HG03025 (cell line): ENCODE measurements around the gene LRFN3.
A peak's percentile ranks its signal among the peaks of the same experiment; 100 is the strongest.
"Not testable (repeated sequence)": the region's sequence is repeated elsewhere in the genome, so short reads cannot be mapped to it uniquely, and the experiment has no call there.

Experiments
- ATAC-seq: cut with Tn5 transposase; IDR thresholded peaks from one replicate; pipeline ENCODE4 v1.9.1; 2021; ENCODE audit warnings: mild to moderate bottlenecking, moderate library complexity; ENCODE audit not compliant: unreplicated experiment, low FRiP score

The LRFN3 gene

DNA sequence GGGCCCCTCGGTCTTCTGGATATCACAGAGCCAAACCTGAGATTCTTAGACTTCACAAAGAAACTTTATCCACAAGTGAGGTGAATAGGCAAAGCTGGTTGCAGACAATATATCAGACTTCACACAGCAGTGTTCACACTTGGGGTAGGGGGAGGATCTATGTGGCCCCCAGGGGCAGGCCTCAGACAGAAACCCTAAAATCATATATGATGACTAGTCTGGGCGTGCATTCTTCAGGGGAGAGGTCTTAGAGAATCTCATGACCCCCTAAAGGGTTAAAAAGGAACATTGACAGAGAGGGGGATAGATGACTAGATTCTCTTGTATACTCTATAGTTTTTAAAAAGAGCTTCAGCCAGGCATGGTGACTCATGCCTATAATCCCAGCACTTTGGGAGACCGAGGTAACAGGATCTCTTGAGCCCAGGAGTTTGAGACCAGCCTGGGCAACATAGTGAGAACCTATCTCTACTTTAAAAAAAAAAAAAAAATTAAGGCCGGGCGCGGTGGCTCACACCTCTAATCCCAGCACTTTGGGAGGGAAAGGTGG, 30.9 kb upstream of the LRFN3 start:
- no peak for ATAC-seq

DNA sequence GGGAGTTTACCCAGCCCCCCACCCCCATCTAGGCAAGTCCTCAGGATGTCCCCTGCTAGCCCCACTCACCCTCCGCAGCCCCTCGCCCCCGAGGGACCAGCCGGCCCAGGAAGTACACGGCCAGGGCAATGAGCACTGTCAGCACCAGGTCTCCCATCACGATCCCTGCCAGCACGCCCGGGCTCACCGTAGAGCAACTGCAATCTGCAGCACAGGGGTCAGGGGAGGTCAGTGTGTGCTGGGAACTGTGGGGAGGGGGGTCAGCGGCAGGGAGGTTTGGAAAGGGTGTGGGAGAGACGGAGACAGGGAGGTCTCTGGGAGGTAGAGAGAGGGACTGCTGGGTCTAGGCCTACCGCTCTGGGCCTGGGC, 28.8 kb upstream of the LRFN3 start:
- ATAC-seq, result no peak

DNA sequence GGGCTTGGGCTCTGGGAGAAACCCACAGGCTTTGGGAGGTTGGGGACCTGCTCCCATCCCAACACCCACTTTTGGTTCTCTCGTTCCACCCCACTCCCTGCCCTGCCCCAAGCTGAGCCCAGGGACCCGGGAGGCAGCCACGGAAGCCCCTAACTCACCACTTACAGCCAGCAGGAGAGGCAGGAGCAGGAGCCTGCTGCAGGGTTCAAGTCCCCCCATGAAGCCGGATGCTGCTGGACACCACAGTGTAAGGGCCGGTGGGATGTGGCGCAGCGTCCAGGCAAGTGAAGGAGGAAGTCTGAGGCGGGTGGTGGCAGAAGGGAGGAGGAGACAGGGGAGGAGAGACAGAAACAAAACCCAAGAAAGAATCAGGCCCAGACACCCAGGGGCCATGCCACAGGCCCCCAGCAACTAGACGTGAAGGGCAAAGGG, 28.1 kb upstream of the LRFN3 start, which contains the start of gene TYROBP:
Gene TYROBP, minus strand, starts transcription at position 286 of the 432 bp plus-strand sequence. Its CDS starts 67 bp downstream, at position 219.
- ATAC-seq, result no peak

DNA sequence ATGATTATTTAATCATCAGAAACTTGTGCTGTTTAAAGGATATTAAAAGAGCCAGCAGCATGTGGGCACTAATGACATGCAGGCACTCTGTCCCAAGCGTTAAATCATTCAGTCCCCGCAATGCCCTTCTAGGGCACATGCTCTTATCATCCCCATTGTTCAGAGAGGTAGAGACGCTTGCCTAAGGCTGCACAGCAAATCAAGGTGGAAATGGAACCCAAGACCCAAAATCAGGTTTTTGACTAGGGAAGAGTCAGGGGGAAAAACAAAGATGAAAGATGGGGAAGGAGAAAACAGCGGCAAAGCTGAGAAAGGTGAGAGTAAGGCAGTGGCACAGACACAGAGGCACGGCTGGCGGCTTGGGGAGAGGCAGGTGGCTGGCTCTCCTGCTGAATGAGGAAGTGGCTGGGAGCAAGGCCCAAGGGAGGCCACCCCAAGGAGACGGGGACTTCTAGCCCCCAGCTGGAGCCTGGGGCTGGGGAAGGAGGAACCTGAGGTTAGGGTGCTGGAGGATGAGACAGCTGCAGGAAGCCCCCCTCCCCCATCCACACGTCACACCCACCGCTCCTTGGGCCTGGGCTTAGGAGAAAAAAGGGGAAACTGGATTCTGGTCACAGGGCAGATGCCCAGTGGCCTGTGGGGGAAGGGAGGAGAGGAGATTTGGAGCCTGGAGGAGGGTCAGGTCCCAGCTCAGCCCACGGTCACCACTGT, 27.0 kb upstream of the LRFN3 start:
- ATAC-seq, result no peak

DNA sequence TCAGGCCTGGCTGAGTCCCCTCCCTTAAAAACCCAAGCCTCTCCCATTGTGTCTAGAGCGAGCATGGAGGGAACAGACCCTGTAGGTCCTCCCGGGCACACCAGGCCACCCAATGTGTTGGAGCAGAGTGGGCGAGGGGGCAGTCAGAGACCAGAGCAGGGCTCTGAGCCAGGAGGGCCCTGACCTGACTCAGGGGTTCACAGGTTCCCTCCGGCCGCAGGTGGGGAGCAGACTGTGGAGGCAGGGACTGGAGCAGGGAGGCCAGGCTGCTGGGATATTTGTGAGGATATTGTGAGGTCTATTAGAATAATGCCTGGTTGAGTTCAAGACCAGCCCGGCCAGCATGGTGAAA, 26.5 kb upstream of the LRFN3 start:
- ATAC-seq, result no peak

DNA sequence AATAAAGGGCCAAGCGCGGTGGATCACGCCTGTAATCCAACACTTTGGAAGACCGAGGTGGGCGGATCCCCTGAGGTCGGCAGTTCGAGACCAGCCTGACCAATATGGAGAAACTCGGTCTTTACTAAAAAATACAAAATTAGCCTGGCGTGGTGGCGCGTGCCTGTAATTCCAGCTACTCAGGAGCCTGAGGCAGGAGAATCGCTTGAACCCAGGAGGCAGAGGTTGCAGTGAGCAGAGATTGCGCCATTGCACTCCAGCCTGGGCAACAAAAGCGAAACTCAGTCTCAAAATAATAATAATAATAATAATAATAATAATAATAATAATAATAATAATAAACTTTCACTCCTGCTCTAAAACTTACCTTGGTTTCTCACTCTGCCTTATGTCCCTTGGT, 25.8 kb upstream of the LRFN3 start:
- not testable (repeated sequence) for ATAC-seq

DNA sequence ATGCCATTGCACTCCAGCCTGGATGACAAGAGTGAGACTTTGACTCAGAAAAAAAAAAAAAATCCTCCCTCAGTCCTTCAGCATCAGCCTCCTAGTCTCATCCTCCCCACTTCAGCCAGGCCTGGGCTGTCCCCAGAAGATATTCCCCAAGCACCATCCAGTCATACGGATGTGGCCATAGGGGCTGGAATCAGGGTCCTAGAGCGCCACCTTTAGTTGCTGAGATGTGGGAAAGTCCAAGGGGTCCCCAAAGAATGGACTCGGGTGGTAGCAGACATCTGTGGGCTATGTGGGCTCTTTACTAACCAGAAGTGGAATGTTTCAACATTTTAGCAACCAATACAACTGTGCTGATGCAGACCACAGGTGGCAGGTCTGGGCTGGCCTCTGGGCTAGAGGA, 25.0 kb upstream of the LRFN3 start:
- ATAC-seq, result no peak

DNA sequence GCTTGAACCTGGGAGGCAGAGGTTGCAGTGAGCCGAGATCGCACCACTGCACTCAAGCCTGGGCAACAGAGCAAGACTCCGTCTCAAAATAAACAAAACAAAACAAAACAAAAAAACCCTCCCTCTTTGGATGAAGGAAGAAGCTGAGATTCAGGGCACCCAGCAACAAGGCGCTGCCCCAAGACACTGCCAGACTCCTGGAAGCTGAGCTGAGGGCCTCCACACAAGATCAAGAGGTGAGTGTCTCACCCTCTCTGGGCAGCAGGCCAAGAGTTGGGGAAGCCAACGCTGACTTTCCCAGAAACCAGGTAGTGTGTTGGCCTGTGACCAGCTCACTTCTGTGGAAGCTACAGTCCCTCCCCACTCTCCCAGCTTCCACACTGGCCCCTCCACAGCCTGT, 24.4 kb upstream of the LRFN3 start:
- no peak for ATAC-seq

DNA sequence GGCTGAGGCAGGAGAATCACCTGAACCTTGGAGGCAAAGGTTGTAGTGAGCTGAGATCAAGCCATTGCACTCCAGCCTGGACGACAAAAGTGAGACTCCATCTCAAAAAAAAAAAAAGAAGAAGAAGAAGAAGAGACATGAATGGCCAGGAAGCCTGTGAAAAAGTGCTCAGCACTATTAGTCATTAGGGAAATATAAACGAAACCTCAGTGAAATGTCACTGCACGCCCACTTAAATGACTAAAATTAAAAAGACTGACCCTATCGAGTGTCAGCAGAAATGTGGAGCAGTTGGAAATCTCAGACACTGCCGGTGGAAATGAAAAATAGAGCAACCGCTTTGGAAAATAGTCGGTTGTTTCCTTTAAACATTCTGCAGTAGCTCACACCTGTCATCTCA, 22.6 kb upstream of the LRFN3 start:
- no peak for ATAC-seq

DNA sequence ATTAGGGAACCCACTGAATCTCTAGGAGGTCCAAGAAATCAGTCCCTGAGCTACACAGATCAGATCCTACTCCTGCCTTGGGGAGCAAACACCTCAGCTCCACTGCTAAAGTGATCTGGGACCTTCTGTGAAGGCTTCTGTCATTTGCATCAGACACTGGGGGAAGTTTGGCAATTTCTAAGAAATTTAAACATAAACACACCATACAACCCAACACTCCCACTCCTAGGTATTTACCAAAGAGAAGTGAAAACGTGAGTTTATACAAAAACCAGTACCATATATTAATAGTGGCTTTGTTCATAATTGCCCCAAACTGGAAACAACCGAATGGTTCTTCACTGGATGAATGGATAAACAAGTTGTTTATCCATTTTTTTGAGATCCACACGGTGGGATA, 20.7 kb upstream of the LRFN3 start:
- ATAC-seq, result no peak

DNA sequence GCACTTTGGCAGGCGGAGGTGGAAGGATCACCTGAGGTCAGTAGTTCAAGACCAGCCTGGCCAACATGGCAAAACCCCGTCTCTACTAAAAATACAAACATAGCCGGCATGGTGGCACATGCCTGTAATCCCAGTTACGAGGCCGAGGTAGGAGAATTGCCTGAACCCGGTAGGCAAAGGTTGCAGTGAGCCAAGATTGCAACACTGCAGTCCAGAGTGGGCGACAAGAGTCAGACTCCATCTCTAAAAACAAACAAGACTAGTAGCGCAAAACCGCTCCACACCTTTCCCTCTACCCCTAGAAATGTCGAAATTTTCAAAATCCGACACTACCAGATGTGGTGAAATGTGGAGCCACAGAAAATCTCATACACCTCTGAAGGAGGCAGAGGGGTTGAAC, 16.9 kb upstream of the LRFN3 start:
- ATAC-seq, result no peak

DNA sequence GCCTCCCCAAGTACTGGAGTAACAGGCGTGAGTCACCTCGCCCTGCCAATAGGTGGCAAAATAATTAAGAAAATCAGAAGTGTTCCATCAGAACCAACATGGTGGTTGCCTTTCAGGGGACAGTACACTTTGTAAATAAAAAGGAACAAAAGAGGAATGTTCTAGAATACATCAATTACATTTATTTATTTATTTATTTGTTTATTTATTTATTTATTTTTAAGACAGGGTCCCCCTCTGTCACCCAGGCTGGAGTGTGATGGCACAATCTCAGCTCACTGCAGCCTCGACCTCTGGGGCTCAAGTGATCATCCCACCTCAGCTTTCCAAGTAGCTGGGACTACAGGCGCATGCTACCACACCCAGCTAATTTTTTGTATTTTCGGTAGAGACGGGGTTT, 15.2 kb upstream of the LRFN3 start:
- no peak for ATAC-seq

DNA sequence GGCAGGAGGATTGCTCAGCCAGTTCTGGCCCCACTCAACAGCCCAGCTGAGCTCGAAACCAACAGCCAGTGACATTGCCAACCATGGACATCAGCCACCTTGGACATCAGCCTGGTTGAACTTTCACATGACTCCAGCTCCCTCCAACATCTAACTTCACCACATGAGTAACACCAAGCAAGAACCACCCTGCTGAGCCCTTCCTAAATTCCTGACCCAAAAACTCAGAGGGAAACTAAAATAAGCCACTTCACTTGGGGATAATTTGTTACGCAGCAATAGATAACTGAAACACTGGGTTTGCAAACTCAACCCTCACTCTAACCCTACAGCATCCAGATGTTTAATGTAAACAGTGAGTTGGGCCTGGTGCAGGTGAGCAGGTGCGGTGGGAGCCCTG, 10.7 kb upstream of the LRFN3 start:
- no peak for ATAC-seq

DNA sequence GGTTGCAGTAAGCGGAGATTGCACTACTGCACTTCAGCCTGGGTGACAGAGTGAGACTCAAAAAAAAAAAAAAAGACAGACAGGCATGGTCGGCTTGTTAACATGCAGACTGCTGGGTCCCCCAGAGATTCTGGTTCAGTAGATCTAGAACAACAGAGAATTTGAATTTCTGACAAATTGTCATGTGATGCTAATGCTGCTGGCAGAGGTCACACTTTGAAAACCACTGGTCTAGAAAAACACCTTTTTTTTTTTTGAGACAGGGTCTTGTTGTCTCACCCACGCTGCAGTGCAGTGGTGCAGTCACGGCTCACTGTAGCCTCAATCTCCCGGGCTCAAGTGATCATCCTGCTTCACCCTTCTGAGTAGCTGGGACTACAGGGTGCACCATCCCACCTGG, 7.7 kb upstream of the LRFN3 start:
- no peak for ATAC-seq

DNA sequence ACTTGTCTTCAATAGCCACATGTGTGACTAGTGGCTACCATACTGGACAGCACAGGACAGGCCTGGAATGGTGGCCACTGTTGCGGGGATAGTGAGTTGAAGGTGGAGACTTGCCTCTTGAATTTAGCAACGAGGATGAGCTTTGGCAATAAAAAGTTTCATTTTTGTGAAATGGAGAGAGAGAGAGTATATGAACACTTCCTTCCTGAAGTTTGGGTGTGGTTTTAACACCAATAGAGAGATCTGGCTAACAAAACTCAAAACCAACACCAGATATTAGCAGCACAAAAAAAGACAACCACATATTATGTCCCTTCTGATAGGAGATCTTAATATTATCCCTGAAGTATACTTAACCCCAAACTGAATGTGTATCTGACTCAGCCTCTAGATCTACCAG, 6.3 kb upstream of the LRFN3 start:
- ATAC-seq, result no peak

DNA sequence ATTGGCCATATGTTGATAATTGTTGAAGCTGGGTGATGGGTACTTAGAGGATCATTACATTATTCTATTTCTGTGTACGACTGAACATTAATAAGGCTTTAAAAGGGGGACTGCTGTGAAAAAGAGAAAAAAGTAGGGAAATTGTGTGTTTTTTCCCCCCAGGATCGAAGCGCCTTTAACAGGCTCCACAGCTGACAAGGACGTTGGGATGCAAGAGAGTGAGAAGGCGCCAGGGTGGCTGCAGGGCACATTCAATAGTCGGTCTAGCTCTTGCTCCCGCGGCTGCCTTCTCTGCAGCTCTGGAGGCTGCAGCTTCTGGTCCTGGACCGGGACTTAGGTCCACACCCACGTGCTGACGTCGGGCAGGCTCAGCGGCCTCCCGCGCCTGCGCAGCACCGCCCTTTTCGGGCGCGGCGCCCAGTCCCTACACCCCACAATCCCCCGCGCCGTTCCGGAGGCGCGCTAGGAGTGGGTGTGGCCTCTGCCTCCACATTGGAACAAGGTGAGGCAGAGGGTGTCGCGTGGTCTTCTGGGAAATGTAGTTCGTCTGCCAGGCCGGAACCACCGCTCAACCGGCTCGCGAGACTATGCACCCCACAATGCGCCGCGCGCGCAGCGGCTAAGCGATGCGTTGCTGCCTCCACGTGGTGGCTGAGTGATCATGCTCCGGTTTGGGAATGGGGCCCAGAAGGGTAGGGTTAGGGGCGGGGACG, 4.9 kb upstream of the LRFN3 start:
- ATAC-seq, result peak; percentile 85

DNA sequence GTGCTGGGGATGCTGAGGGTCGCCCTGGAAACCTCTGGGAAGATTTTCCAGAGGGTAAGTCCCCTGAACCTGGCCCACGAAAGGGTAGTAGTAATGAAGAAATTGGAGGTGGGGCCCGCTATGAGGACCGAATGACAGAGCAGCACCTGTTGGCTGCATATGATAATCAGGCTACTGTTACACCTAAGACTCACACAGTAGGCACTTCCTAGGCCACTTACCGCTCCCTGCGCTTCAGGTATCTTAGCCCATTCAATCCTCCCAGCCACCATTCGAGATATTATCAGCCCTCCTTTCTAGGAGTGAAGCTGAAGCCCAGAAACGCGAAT, 4.3 kb upstream of the LRFN3 start:
- ATAC-seq, result peak; percentile 5

DNA sequence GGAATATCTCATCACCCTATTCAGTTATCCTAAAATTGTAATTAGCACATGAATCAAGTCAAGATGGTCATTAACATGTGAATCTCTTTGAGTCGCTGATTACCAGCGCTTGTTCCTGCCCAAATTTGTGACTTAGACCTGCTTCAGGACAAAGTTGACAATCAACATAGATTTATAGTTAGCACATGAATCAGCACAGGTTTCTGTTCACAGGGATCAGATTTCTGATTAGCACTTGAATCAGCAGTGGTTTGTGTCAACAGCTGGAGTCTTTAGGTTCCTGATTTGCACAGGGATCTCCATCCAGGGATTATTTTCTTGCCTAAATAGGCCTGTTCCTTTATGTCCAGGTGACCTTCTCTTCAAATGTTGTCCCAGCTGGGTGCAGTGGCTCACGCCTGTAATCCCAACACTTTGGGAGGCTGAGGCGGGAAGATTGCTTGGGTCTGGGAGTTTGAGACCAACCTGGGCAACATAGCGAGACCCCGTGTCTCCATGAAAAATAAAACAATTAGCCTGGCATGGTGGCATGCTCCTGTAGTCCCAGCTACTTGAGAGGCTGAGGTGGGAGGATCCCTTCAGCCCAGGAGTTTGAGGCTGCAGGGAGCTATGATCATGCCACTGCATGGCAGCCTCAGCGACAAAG, 3.8 kb upstream of the LRFN3 start:
- no peak for ATAC-seq

DNA sequence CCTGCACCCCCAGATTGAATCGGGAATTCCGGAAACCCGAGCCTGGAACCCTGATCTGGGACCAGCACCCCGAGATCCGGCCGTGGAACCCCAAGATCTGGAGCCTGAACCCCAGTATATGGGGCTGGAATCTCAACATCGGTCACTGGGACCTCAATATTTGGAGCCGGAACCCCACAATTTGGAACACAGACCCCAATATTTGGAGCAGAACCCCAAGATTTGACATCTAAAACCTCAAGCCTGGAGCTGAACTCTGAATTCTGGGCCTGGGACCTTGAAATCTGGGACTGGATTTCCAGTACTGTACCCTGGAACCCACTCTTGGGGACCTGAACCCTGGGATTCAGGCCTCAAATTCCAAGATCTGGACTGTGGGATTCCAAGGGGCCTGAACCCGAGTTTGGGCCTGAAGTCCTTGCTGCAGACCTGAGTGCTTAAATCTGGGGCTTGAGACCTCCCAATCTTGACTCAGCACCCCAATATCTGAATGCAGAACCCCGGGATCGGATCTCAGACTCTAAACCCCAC, 629 bp downstream of the LRFN3 start:
- ATAC-seq, result no peak

DNA sequence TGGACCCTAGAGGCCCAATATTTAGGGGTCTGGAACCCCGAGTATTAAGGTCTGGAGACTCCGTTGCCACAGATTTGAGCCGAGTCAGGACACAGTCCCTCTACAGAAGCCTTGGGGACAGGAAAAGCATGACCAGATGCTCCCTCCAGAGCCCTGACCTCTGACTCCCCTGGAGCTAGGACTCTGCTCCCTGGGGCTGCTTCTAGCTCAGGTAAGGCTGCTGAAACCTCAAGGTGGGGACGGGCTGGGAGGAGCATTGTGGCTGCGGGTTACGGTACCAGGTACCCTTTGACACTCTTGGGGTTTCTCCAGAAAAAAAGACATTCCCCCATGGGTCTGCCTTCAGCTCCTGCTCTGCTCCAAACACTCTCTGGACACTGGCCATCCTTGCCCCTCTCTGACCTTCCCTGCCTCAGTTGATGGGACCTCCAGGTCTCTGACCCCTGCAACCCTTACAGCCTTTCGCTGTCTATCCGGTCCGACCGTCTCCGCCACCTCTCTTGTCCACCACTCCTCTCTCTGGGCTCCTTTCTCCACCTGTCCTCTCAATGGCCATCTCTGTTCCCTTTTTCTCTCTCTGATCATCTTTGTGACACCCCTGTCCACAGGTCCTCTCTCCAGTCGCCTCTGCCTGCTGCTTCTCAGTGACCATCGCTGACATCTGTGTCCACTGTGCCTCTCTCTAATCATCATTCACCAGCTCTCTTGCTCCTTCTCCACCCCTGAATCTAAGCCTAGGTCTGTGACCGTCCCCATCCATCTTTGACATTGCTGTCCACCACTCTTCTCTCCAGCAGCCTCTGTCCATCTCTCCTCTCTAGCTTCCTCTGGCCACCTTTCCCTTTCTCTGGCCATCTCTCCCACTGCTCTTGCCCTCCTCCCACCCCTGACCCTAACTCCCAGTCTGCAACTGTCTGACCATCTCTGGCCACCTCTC, 1.4 kb downstream of the LRFN3 start:
- ATAC-seq, result no peak
